T-helper 2 cell treated with Interferon-gamma antibody and Interleukin-4, amounts not matched to agents 5 μg/mL and 100 μg/mL, for 36 hours (primary cell): ENCODE results near the gene CCDC170.

ENCODE experiments used
- DNase-seq: peaks from one replicate; pipeline ENCODE4 v3.0.0; 2021; ENCODE audit warnings: low spot score
- H3K27ac Mint-ChIP-seq: one replicate; pipeline ENCODE4 v1.8.0; 2021; ENCODE audit warnings: mild to moderate bottlenecking, mixed read lengths
- H3K27me3 Mint-ChIP-seq: one replicate; pipeline ENCODE4 v1.8.0; 2021; ENCODE audit warnings: low read depth, mixed read lengths
- H3K36me3 Mint-ChIP-seq: one replicate; pipeline ENCODE4 v1.8.0; 2021; ENCODE audit warnings: low read depth, mixed read lengths
- H3K4me1 Mint-ChIP-seq: one replicate; pipeline ENCODE4 v1.8.0; 2021; ENCODE audit warnings: low read depth, mixed read lengths
- H3K4me3 Mint-ChIP-seq: one replicate; pipeline ENCODE4 v1.8.0; 2022; ENCODE audit warnings: mild to moderate bottlenecking, moderate library complexity, mixed read lengths
- H3K9me3 Mint-ChIP-seq: one replicate; pipeline ENCODE4 v1.8.0; 2021; ENCODE audit warnings: mixed read lengths

CCDC170 gene

GRCh38 chr6:151478670-151479069, 15.1 kb upstream of the CCDC170 start:
- H3K27ac Mint-ChIP-seq: no peak overlapping the region
- no peaks in the 10 kb centered on the region for H3K27me3 Mint-ChIP-seq
- DNase-seq: no peak
- no peaks in the 10 kb centered on the region for H3K9me3 Mint-ChIP-seq
- H3K4me3 Mint-ChIP-seq: no peak overlapping the region
- peaks cover 18% of the 10 kb centered on the region for H3K4me1 Mint-ChIP-seq
- H3K36me3 Mint-ChIP-seq: no peaks in the 10 kb centered on the region

GRCh38 chr6:151481786-151482185, 12.0 kb upstream of the CCDC170 start:
- H3K4me3 Mint-ChIP-seq: peak overlapping the region; percentile 54
- no peak for DNase-seq
- peak overlapping the region; percentile 74 for H3K27ac Mint-ChIP-seq
- no peaks in the 10 kb centered on the region for H3K27me3 Mint-ChIP-seq
- H3K9me3 Mint-ChIP-seq: no peaks in the 10 kb centered on the region
- peaks cover 13% of the 10 kb centered on the region for H3K4me1 Mint-ChIP-seq
- no peaks in the 10 kb centered on the region for H3K36me3 Mint-ChIP-seq

- no peaks in the 10 kb centered on the region for H3K27me3 Mint-ChIP-seq
- H3K27ac Mint-ChIP-seq: peak overlapping the region; percentile 91
- H3K4me1 Mint-ChIP-seq: peaks cover 13% of the 10 kb centered on the region
- no peaks in the 10 kb centered on the region for H3K9me3 Mint-ChIP-seq
- H3K36me3 Mint-ChIP-seq: no peaks in the 10 kb centered on the region
- DNase-seq: no peak
- peak overlapping the region; percentile 76 for H3K4me3 Mint-ChIP-seq
Observed at GRCh38 chr6:151482290-151482689, 11.5 kb upstream of the CCDC170 start.

GRCh38 chr6:151483994-151484393, 9.8 kb upstream of the CCDC170 start:
- DNase-seq: no peak
- H3K4me3 Mint-ChIP-seq: no peak overlapping the region
- no peaks in the 10 kb centered on the region for H3K9me3 Mint-ChIP-seq
- H3K27ac Mint-ChIP-seq: no peak overlapping the region
- peaks cover 3% of the 10 kb centered on the region for H3K27me3 Mint-ChIP-seq
- H3K36me3 Mint-ChIP-seq: no peaks in the 10 kb centered on the region
- H3K4me1 Mint-ChIP-seq: peaks cover 13% of the 10 kb centered on the region

- peaks cover 33% of the 10 kb centered on the region for H3K27me3 Mint-ChIP-seq
- no peaks in the 10 kb centered on the region for H3K9me3 Mint-ChIP-seq
- H3K27ac Mint-ChIP-seq: no peak overlapping the region
- peaks cover 2% of the 10 kb centered on the region for H3K4me1 Mint-ChIP-seq
- DNase-seq: no peak
- H3K4me3 Mint-ChIP-seq: no peak overlapping the region
- H3K36me3 Mint-ChIP-seq: no peaks in the 10 kb centered on the region
Observed at GRCh38 chr6:151488226-151488625, 5.6 kb upstream of the CCDC170 start.

GRCh38 chr6:151490996-151491395, 2.8 kb upstream of the CCDC170 start:
- H3K36me3 Mint-ChIP-seq: no peaks in the 10 kb centered on the region
- no peak overlapping the region for H3K27ac Mint-ChIP-seq
- H3K9me3 Mint-ChIP-seq: no peaks in the 10 kb centered on the region
- H3K4me1 Mint-ChIP-seq: peaks cover 13% of the 10 kb centered on the region
- no peak overlapping the region for H3K4me3 Mint-ChIP-seq
- H3K27me3 Mint-ChIP-seq: peaks cover 55% of the 10 kb centered on the region
- no peak for DNase-seq

GRCh38 chr6:151493161-151493803, 535 bp upstream of the CCDC170 start:
- H3K27ac Mint-ChIP-seq: no peak overlapping the region
- H3K4me3 Mint-ChIP-seq: no peak overlapping the region
- H3K9me3 Mint-ChIP-seq: no peaks in the 10 kb centered on the region
- peaks cover 65% of the 10 kb centered on the region for H3K27me3 Mint-ChIP-seq
- DNase-seq: no peak
- H3K36me3 Mint-ChIP-seq: no peaks in the 10 kb centered on the region
- H3K4me1 Mint-ChIP-seq: peaks cover 14% of the 10 kb centered on the region

- H3K4me1 Mint-ChIP-seq: peaks cover 18% of the 10 kb centered on the region
- H3K4me3 Mint-ChIP-seq: peak overlapping the region; percentile 71
- H3K9me3 Mint-ChIP-seq: no peaks in the 10 kb centered on the region
- no peak for DNase-seq
- H3K27ac Mint-ChIP-seq: no peak overlapping the region
- H3K27me3 Mint-ChIP-seq: peaks cover 59% of the 10 kb centered on the region
- no peaks in the 10 kb centered on the region for H3K36me3 Mint-ChIP-seq
Observed at GRCh38 chr6:151494235-151494935, 568 bp downstream of the CCDC170 start.

GRCh38 chr6:151494936-151495320, 1.1 kb downstream of the CCDC170 start:
- H3K4me3 Mint-ChIP-seq: peak overlapping the region; percentile 71
- no peak for DNase-seq
- no peaks in the 10 kb centered on the region for H3K9me3 Mint-ChIP-seq
- no peaks in the 10 kb centered on the region for H3K36me3 Mint-ChIP-seq
- H3K27ac Mint-ChIP-seq: no peak overlapping the region
- peaks cover 63% of the 10 kb centered on the region for H3K27me3 Mint-ChIP-seq
- peaks cover 19% of the 10 kb centered on the region for H3K4me1 Mint-ChIP-seq

GRCh38 chr6:151495380-151495779, 1.6 kb downstream of the CCDC170 start:
- H3K27ac Mint-ChIP-seq: no peak overlapping the region
- H3K4me1 Mint-ChIP-seq: peaks cover 22% of the 10 kb centered on the region
- H3K9me3 Mint-ChIP-seq: no peaks in the 10 kb centered on the region
- H3K27me3 Mint-ChIP-seq: peaks cover 64% of the 10 kb centered on the region
- H3K36me3 Mint-ChIP-seq: no peaks in the 10 kb centered on the region
- DNase-seq: no peak
- H3K4me3 Mint-ChIP-seq: peak overlapping the region; percentile 21

GRCh38 chr6:151497905-151498304, 4.1 kb downstream of the CCDC170 start:
- Mint-ChIP-seq H3K9me3 (no peaks in the 10 kb centered on the region), H3K4me3 (no peak overlapping the region), H3K27me3 (peaks cover 55% of the 10 kb centered on the region), H3K27ac (no peak overlapping the region), H3K4me1 (peaks cover 22% of the 10 kb centered on the region), H3K36me3 (no peaks in the 10 kb centered on the region)
- DNase-seq: no peak

- no peak for DNase-seq
- Mint-ChIP-seq H3K27me3 (peaks cover 50% of the 10 kb centered on the region), H3K4me1 (peaks cover 19% of the 10 kb centered on the region), H3K4me3 (no peak overlapping the region), H3K9me3 (no peaks in the 10 kb centered on the region), H3K27ac (no peak overlapping the region), H3K36me3 (no peaks in the 10 kb centered on the region)
Observed at GRCh38 chr6:151498327-151498726, 4.5 kb downstream of the CCDC170 start.

- no peak overlapping the region for H3K27ac Mint-ChIP-seq
- peaks cover 13% of the 10 kb centered on the region for H3K4me1 Mint-ChIP-seq
- no peak overlapping the region for H3K4me3 Mint-ChIP-seq
- H3K36me3 Mint-ChIP-seq: no peaks in the 10 kb centered on the region
- DNase-seq: no peak
- no peaks in the 10 kb centered on the region for H3K9me3 Mint-ChIP-seq
- peaks cover 43% of the 10 kb centered on the region for H3K27me3 Mint-ChIP-seq
Observed at GRCh38 chr6:151499551-151499950, 5.7 kb downstream of the CCDC170 start.

GRCh38 chr6:151501511-151502136, 7.8 kb downstream of the CCDC170 start:
- Mint-ChIP-seq H3K27ac (no peak overlapping the region), H3K36me3 (no peaks in the 10 kb centered on the region), H3K4me1 (peaks cover 9% of the 10 kb centered on the region), H3K9me3 (no peaks in the 10 kb centered on the region), H3K4me3 (no peak overlapping the region), H3K27me3 (peaks cover 24% of the 10 kb centered on the region)
- no peak for DNase-seq
